ENCODE data around the gene SUCNR1. TPM values are rescaled to one million over a fixed set of nuclear protein-coding genes. Genes with fewer than 3 reads are reported as not detected.

Gene SUCNR1
- total RNA-seq, 1 donor from 2014 or later: 2.7 TPM

GRCh38 chr3:151856118-151856517 lies 17.3 kb upstream of the SUCNR1 start:
- H3K36me3 ChIP-seq: no peaks in the 10 kb centered on the region
- H3K9me3 ChIP-seq: no peaks in the 10 kb centered on the region
- intact Hi-C loops (cut with DNase I): no loop called here
- ATAC-seq (no peak), DNase-seq (no peak)
- H3K27ac ChIP-seq: no peak overlapping the region
- no peaks in the 10 kb centered on the region for H3K27me3 ChIP-seq (ENCODE audit: low read depth)
- TF ChIP-seq CTCF (IDR thresholded peaks at IDR 0.05): no peak
- no peaks in the 10 kb centered on the region for H3K4me1 ChIP-seq
- no peak overlapping the region for H3K4me3 ChIP-seq

GRCh38 chr3:151856641-151857040 lies 16.8 kb upstream of the SUCNR1 start:
- ATAC-seq (no peak), DNase-seq (no peak)

DNA sequence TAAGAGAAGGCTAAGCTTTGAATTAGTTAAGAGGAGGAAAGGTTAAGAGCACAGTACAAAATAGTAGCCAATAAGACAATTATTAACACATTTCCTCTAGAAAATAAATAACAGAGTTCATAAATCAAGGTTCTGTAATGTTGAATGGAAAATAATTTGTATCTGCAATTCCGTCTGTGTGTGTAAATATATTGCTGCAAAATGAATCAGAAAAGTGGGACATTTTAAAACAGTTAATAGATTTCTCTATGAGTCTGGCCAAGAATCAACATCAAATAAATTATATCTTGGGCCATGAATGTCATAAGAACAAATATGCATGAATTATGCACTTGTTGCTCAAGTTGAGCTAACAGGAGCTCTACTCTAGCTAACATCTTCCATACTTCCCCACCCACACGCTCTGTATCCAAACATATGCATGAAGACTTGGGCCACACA lies 14.2 kb upstream of the SUCNR1 start:
- H3K27me3 ChIP-seq (ENCODE audit: low read depth): no peaks in the 10 kb centered on the region
- no peaks in the 10 kb centered on the region for H3K9me3 ChIP-seq
- H3K27ac ChIP-seq: no peak overlapping the region
- ATAC-seq: no peak
- H3K4me3 ChIP-seq: no peak overlapping the region
- H3K36me3 ChIP-seq: no peaks in the 10 kb centered on the region
- no peaks in the 10 kb centered on the region for H3K4me1 ChIP-seq
- TF ChIP-seq CTCF (IDR thresholded peaks at IDR 0.05): no peak
- intact Hi-C loops (cut with DNase I): no loop called here
- no peak for DNase-seq

More at GRCh38 chr3:151856641-151857040, 16.8 kb upstream of the SUCNR1 start:
- no peaks in the 10 kb centered on the region for H3K4me1 ChIP-seq
- no peak overlapping the region for H3K4me3 ChIP-seq
- no peak for TF ChIP-seq CTCF (IDR thresholded peaks at IDR 0.05)
- no peak overlapping the region for H3K27ac ChIP-seq
- H3K9me3 ChIP-seq: no peaks in the 10 kb centered on the region
- H3K36me3 ChIP-seq: no peaks in the 10 kb centered on the region
- intact Hi-C loops (cut with DNase I): no loop called here
- H3K27me3 ChIP-seq (ENCODE audit: low read depth): no peaks in the 10 kb centered on the region

DNA sequence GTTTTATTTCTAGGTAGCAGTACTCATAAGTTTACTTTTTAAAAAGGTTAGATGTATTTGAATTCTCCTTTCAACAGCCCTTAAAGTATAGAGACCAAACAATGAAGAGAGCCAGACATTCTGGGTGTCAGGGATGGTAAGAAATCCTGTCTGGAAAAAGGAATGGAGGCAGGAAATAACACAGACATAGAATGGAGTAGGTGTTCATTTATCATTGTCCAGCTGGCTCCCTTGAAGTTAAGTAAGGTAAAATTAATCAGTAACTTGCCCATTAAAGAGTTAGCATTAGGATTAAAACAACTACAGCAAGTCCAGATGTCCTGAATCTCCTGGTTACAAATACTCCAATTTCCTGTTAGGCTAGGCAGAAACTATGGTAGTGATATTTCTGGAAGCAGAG lies 13.5 kb upstream of the SUCNR1 start:
- Histone ChIP-seq H3K36me3 (no peaks in the 10 kb centered on the region), H3K27ac (no peak overlapping the region)

DNA sequence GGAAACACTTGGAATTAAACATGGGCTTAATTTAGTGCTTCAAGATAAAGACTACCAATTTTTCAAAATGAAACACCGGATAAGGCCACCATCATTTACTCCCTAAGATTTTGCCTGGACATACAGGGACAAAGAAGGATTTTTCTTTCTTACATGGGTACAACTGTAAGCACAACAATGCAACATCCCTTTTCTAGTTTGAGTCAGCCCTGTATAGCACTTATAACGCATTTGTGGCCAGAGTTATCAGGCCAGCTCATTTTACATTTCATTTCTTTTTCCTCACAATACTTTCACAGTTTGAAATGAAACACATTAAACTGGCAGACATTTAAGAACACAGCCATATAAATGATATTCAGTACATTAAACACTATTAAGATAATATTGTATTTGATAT lies 9.8 kb upstream of the SUCNR1 start:
- Histone ChIP-seq H3K27me3 (ENCODE audit: low read depth) (no peaks in the 10 kb centered on the region), H3K9me3 (no peaks in the 10 kb centered on the region), H3K27ac (no peak overlapping the region), H3K4me3 (no peak overlapping the region), H3K4me1 (no peaks in the 10 kb centered on the region), H3K36me3 (no peaks in the 10 kb centered on the region)
- intact Hi-C loops (cut with DNase I): no loop called here
- no peak for DNase-seq
- no peak for TF ChIP-seq CTCF (IDR thresholded peaks at IDR 0.05)
- ATAC-seq: no peak

More for the DNA sequence above, 13.5 kb upstream of the SUCNR1 start:
- H3K9me3 ChIP-seq: no peaks in the 10 kb centered on the region
- no peak overlapping the region for H3K4me3 ChIP-seq
- ATAC-seq (no peak), DNase-seq (no peak)
- intact Hi-C loops (cut with DNase I): no loop called here
- no peaks in the 10 kb centered on the region for H3K27me3 ChIP-seq (ENCODE audit: low read depth)
- no peaks in the 10 kb centered on the region for H3K4me1 ChIP-seq
- TF ChIP-seq CTCF (IDR thresholded peaks at IDR 0.05): no peak

Measured in lower lobe of right lung (tissue), 2 donors.